CD4-positive, alpha-beta memory T cell (primary cell): ENCODE data around the gene POLR2C. TPM values are rescaled to one million over a fixed set of nuclear protein-coding genes. Genes with fewer than 3 reads are reported as not detected.
A peak's percentile ranks its signal among the peaks of the same experiment; 100 is the strongest.

ENCODE experiments used
- CTCF ChIA-PET: fragments of 350-600 bp; sonication (Branson Sonifier 250); formaldehyde crosslinking; loops from one replicate; lab custom pipeline; 2021; ENCODE audit warnings: inconsistent platforms; ENCODE audit not compliant: partially characterized antibody; lab: Charles Lee
- POLR2A ChIA-PET: fragments of 350-600 bp; sonication (Branson Sonifier 250); formaldehyde crosslinking; loops from one replicate; lab custom pipeline; 2021; ENCODE audit not compliant: partially characterized antibody; lab: Charles Lee
- DNase-seq, 5 donors: peaks; one replicate each; pipeline versions ENCODE4 v3.0.0 to v3.0.0-alpha.2; 2020 to 2022; ENCODE audit warnings: mixed read lengths in 1 of 5
- H3K27ac ChIP-seq: one replicate; pipeline ENCODE4 v1.7.0; 2013; ENCODE audit warnings: low read depth, low read length
- H3K27me3 ChIP-seq: 2 replicates; pipeline ENCODE4 v1.7.0; 2013; ENCODE audit warnings: mild to moderate bottlenecking, low read length, moderate library complexity; ENCODE audit not compliant: insufficient read depth
- H3K36me3 ChIP-seq: 2 replicates; pipeline ENCODE4 v1.7.0; 2013; ENCODE audit warnings: mild to moderate bottlenecking, low read length, moderate library complexity; ENCODE audit not compliant: insufficient read depth
- H3K4me1 ChIP-seq: 2 replicates; pipeline ENCODE4 v1.7.0; 2013; ENCODE audit warnings: mild to moderate bottlenecking, low read length, moderate library complexity; ENCODE audit not compliant: insufficient read depth
- H3K4me3 ChIP-seq, 2 donors: one replicate each; pipeline ENCODE4 v1.7.0; 2013; ENCODE audit warnings: low read length in 2 of 2, mild to moderate bottlenecking in 1 of 2
- H3K9me3 ChIP-seq, 2 donors: one replicate each; pipeline ENCODE4 v1.7.0; 2013; ENCODE audit warnings: low read length in 2 of 2, control low read depth in 1 of 2; ENCODE audit not compliant: control insufficient read depth in 1 of 2
- H3K27ac Mint-ChIP-seq, 7 donors: one replicate each; pipeline ENCODE4 v1.8.0; 2020 to 2021; ENCODE audit warnings: mixed read lengths in 7 of 7, mild to moderate bottlenecking in 6 of 7, inconsistent platforms in 3 of 7, moderate library complexity in 3 of 7
- H3K27me3 Mint-ChIP-seq, 2 donors: one replicate each; pipeline ENCODE4 v1.8.0; 2020 to 2021; ENCODE audit warnings: mixed read lengths in 2 of 2
- H3K36me3 Mint-ChIP-seq, 2 donors: one replicate each; pipeline ENCODE4 v1.8.0; 2020 to 2021; ENCODE audit warnings: mixed read lengths in 2 of 2, inconsistent platforms in 1 of 2, mild to moderate bottlenecking in 1 of 2
- H3K4me1 Mint-ChIP-seq, 4 donors: one replicate each; pipeline ENCODE4 v1.8.0; 2020 to 2021; ENCODE audit warnings: mixed read lengths in 4 of 4, mild to moderate bottlenecking in 1 of 4
- H3K4me3 Mint-ChIP-seq, 8 donors: one replicate each; pipeline ENCODE4 v1.8.0; 2020 to 2021; ENCODE audit warnings: mixed read lengths in 8 of 8, mild to moderate bottlenecking in 7 of 8, moderate library complexity in 6 of 8, inconsistent platforms in 3 of 8
- H3K9me3 Mint-ChIP-seq, 8 donors: one replicate each; pipeline ENCODE4 v1.8.0; 2020 to 2021; ENCODE audit warnings: mixed read lengths in 8 of 8, mild to moderate bottlenecking in 5 of 8, inconsistent platforms in 3 of 8, moderate library complexity in 1 of 8
- intact Hi-C: fragments of 100-400 bp; cut with micrococcal nuclease; formaldehyde crosslinking; loops from one replicate; pipeline ENCODE4 v1.15.1; 2023
- polyA plus RNA-seq, 2 donors: library from polyadenylated mRNA; unstranded; fragments of 300-500 nt; fragmentation: Illumina TruSeq; gene quantifications; one replicate each; pipeline ENCODE4 v1.2.3, GENCODE V29; 2021
- total RNA-seq, 2 experiments: library from RNA; stranded (reverse); gene quantifications; one replicate each; pipeline ENCODE4 v1.2.3, GENCODE V29; 2021

Gene POLR2C
- total and polyA plus RNA-seq, 4 experiments from 2014 or later: 35.7 to 78.1 (median 64.8) TPM

DNA sequence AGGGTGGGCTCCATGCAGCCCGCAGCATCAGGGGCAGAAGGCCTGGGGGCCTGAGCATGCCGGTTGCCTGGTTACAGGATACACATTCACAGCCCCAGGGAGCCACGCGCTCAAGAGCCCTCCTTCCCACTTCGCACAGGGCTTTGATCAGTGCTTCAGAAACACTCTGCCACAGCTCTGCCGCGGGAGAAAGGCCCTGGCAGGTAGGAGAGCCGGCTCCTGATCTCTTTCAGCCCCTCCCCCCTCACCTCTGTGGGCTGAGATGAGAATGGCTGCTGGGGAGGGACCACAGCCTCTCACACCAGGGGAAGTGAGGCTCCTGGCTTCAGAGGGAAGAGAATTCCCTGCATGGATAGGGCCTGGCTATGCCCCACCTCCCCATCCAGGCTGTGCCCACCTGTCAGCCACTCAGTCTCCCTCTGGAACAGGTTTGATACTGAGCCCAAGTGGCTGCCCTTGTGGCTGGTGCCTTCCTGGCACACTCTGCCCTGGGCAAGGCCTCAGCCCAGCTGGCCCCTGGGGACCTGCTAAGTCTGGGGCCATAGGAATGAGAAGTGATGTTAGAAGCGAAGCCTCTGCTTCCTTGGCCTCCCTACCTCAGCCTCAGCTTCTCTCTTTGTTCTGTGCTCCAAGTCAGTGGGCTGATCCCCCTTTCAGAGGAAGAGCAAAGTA, 15.2 kb downstream of the POLR2C start:
- H3K27me3 Mint-ChIP-seq: no peaks in the 10 kb centered on the region
- H3K4me3 Mint-ChIP-seq: no peak overlapping the region
- H3K27me3 ChIP-seq: no peaks in the 10 kb centered on the region
- peaks cover 5 to 12% (median 10%) of the 10 kb centered on the region in 4 donors for H3K4me1 Mint-ChIP-seq
- H3K27ac ChIP-seq: no peak overlapping the region
- no peaks in the 10 kb centered on the region for H3K36me3 ChIP-seq
- H3K9me3 ChIP-seq: no peaks in the 10 kb centered on the region
- ChIA-PET CTCF (no interaction called here), POLR2A (interaction anchor here (1.1 kb wide), 1 partner anchor 15 kb away, joined by 4 read pairs; the partner anchor contains the start of gene POLR2C)
- no peak overlapping the region for H3K4me3 ChIP-seq
- intact Hi-C loops: no loop called here
- DNase-seq: no peak
- peaks cover 17% of the 10 kb centered on the region for H3K4me1 ChIP-seq
- no peaks in the 10 kb centered on the region for H3K9me3 Mint-ChIP-seq
- no peak overlapping the region for H3K27ac Mint-ChIP-seq
- peaks cover 0 to 2% of the 10 kb centered on the region in 2 donors for H3K36me3 Mint-ChIP-seq

DNA sequence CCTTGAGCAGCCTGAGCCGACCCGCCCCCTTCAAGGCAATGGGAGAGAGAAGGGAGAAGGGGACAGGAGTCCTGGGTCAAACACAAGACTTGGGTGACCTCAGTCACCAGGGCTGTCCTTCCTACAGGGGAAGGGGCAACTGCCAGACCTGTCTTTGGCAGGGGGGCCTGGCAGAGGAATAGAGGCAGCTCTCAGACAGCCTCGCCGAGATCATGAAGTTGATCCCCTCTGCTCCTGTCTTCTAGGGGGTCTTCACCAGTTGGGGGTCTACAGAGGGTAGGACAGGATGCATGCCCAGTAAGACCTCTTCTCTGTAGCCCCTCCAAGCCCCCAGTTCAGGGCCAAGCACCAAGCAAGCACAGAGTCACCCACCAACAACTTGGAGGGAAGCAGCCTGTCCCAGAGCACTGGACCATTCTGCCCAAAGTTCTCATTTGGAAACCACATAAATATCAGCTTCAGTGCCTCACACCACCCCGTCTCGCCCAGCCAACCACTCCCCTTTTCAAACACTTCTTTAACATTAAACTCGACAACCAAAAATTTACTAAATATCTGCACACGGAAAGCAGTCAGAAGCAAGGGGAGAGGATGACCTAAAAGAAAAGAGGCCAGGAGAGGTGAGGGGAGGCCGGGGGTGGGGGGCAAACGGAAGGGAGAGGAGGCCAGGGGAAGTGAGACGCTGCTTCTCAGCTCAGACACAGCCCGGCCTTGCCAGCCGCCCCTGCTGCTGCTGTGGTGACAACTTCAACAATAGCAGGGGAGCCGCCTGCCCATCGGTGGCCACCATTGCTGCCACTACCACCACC, 16.1 kb downstream of the POLR2C start:
- Mint-ChIP-seq H3K27me3 (no peaks in the 10 kb centered on the region), H3K36me3 (peaks cover 0 to 2% of the 10 kb centered on the region in 2 donors), H3K4me1 (peaks cover 5 to 12% (median 10%) of the 10 kb centered on the region in 4 donors), H3K9me3 (no peaks in the 10 kb centered on the region), H3K4me3 (no peak overlapping the region), H3K27ac (peak overlapping the region in 2 of 7 donors; percentile 58 to 81)
- no peaks in the 10 kb centered on the region for H3K36me3 ChIP-seq
- no peak for DNase-seq
- peaks cover 17% of the 10 kb centered on the region for H3K4me1 ChIP-seq
- no peak overlapping the region for H3K27ac ChIP-seq
- ChIA-PET POLR2A (no interaction called here), CTCF (interaction anchor here (0.7 to 0.9 kb wide), 2 partner anchors 26 to 39 kb away, joined by 3 to 4 read pairs; no protein-coding TSS in a partner anchor)
- no peak overlapping the region for H3K4me3 ChIP-seq
- intact Hi-C loops: no loop called here
- H3K27me3 ChIP-seq: no peaks in the 10 kb centered on the region
- H3K9me3 ChIP-seq: no peaks in the 10 kb centered on the region

- no peaks in the 10 kb centered on the region for H3K36me3 ChIP-seq
- POLR2A ChIA-PET: interaction anchor here (2.5 kb wide), 1 partner anchor 17 kb away, joined by 11 read pairs; the partner anchor contains the start of gene POLR2C
- CTCF ChIA-PET: interaction anchor here (0.9 kb wide), 1 partner anchor 38 kb away, joined by 3 read pairs; no protein-coding TSS in a partner anchor
- no peak overlapping the region for H3K4me3 Mint-ChIP-seq
- peaks cover 5 to 12% (median 10%) of the 10 kb centered on the region in 4 donors for H3K4me1 Mint-ChIP-seq
- H3K27ac ChIP-seq: no peak overlapping the region
- H3K9me3 ChIP-seq: no peaks in the 10 kb centered on the region
- H3K36me3 Mint-ChIP-seq: no peaks in the 10 kb centered on the region
- DNase-seq: no peak
- peaks cover 17% of the 10 kb centered on the region for H3K4me1 ChIP-seq
- H3K27me3 Mint-ChIP-seq: no peaks in the 10 kb centered on the region
- H3K27me3 ChIP-seq: no peaks in the 10 kb centered on the region
- intact Hi-C loops: no loop called here
- no peak overlapping the region for H3K27ac Mint-ChIP-seq
- no peak overlapping the region for H3K4me3 ChIP-seq
- H3K9me3 Mint-ChIP-seq: no peaks in the 10 kb centered on the region
Measured at GRCh38 chr16:57479205-57479975, 16.9 kb downstream of the POLR2C start.

DNA sequence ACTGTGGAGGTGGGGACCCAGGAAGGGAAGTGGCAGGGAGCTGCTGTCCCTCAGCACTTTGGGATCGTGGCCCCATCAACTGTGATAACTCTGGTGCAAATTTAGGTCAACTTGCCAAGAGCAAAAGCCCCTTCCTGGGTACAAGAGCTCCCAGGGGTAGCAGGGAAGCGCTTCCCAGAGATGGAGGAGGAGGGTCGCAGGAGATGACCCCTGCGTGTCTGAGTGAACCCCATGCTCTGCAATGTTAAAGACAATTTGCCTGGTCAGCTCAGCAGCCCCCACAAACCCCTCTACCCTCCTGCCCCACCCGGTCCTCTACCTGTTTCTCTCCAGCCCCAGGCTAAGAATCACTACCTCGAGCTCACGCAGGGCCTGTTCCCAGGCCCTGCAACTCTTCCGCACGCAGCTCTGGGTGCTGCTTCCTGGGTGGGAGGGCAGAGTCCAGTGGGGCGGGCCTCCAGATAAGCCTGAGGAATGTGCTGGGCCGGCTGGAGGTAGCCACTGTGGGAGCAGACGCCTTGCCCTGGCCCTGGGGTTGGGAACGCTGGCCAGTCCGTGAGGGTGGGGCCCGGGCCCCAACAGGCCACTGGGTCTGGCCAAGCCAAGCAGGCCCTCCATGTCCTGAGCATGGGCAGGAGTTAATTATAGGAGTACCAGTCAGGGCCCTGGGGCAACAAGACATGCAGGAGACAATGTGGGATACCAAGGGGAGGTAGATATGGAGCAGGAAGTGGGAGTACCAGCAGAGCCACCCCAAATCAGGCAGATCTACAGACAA, 17.7 kb downstream of the POLR2C start:
- peak overlapping the region in 1 of 7 donors; percentile 21 for H3K27ac Mint-ChIP-seq
- H3K4me1 Mint-ChIP-seq: peaks cover 10 to 19% (median 15%) of the 10 kb centered on the region in 4 donors
- no peaks in the 10 kb centered on the region for H3K36me3 Mint-ChIP-seq
- no peaks in the 10 kb centered on the region for H3K27me3 Mint-ChIP-seq
- Histone ChIP-seq H3K4me3 (no peak overlapping the region), H3K9me3 (no peaks in the 10 kb centered on the region), H3K36me3 (no peaks in the 10 kb centered on the region), H3K27me3 (no peaks in the 10 kb centered on the region), H3K4me1 (peaks cover 20% of the 10 kb centered on the region), H3K27ac (no peak overlapping the region)
- ChIA-PET POLR2A (interaction anchor here (2.5 kb wide), 1 partner anchor 17 kb away, joined by 11 read pairs; the partner anchor contains the start of gene POLR2C), CTCF (interaction anchor here (2.0 kb wide), 1 partner anchor 39 kb away, joined by 10 read pairs; no protein-coding TSS in a partner anchor)
- DNase-seq: no peak
- no peak overlapping the region for H3K4me3 Mint-ChIP-seq
- no peaks in the 10 kb centered on the region for H3K9me3 Mint-ChIP-seq
- intact Hi-C loops: no loop called here

DNA sequence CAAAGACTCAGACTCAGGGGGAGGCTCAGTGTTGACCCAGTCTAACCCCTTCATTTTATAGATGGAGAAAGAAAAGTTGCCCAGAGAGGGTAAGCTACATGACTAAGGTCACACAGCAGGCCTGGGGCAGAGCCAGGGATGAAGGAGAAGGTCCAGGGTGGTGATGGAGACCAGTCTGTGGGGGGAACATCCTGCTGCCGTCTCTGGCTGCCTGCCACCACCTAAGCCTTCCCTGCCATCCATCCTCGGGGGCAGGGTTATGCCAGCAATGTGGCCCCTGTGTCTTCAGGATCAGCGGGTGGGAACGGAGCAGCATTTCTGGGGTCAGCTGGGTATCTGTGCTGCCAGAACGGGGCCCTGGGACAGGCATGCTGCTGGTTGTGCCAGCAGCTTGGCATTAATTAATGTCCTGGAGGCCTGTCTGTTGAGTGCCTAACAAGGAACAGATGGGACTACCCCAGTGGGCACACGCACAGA, 18.3 kb downstream of the POLR2C start:
- H3K4me3 Mint-ChIP-seq: no peak overlapping the region
- Histone ChIP-seq H3K27me3 (no peaks in the 10 kb centered on the region), H3K9me3 (no peaks in the 10 kb centered on the region), H3K4me1 (peaks cover 24% of the 10 kb centered on the region), H3K4me3 (no peak overlapping the region), H3K27ac (no peak overlapping the region), H3K36me3 (no peaks in the 10 kb centered on the region)
- intact Hi-C loops: no loop called here
- DNase-seq: no peak
- peaks cover 10 to 23% (median 20%) of the 10 kb centered on the region in 4 donors for H3K4me1 Mint-ChIP-seq
- no peaks in the 10 kb centered on the region for H3K36me3 Mint-ChIP-seq
- H3K9me3 Mint-ChIP-seq: no peaks in the 10 kb centered on the region
- no peaks in the 10 kb centered on the region for H3K27me3 Mint-ChIP-seq
- ChIA-PET POLR2A (interaction anchor here (2.5 kb wide), 1 partner anchor 18 kb away, joined by 11 read pairs; the partner anchor contains the start of gene POLR2C), CTCF (interaction anchor here (2.0 kb wide), 1 partner anchor 39 kb away, joined by 10 read pairs; no protein-coding TSS in a partner anchor)
- peak overlapping the region in 1 of 7 donors; percentile 21 for H3K27ac Mint-ChIP-seq

DNA sequence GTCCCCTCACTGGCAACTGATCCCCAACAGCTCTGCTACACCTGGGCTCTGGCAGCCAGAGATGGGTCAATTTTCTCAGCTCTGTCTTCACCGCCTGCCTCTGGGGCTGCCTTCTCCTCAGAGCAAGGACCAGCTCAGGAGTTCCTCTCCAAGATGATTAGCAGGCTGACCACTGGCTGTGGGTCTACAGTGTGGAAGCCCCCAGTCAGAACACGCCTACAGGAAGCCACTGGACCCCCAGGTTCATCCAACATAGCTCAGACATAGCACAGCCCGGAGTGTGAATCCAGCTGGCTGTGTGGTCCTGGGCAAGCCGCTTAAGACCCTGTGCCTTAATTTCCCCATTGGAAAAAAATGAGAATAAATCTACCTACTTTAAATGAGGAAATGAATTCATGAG, 18.9 kb downstream of the POLR2C start:
- Histone ChIP-seq H3K27ac (no peak overlapping the region), H3K4me3 (no peak overlapping the region), H3K36me3 (no peaks in the 10 kb centered on the region), H3K27me3 (no peaks in the 10 kb centered on the region), H3K4me1 (peaks cover 20% of the 10 kb centered on the region), H3K9me3 (no peaks in the 10 kb centered on the region)
- CTCF ChIA-PET: interaction anchor here (0.8 to 2.0 kb wide), 2 partner anchors 38 to 56 kb away, joined by 3 to 10 read pairs; no protein-coding TSS in a partner anchor
- no peak for DNase-seq
- Mint-ChIP-seq H3K27me3 (no peaks in the 10 kb centered on the region), H3K4me1 (peaks cover 7 to 20% (median 16%) of the 10 kb centered on the region in 4 donors), H3K4me3 (no peak overlapping the region), H3K27ac (peak overlapping the region in 1 of 7 donors; percentile 79), H3K9me3 (no peaks in the 10 kb centered on the region), H3K36me3 (no peaks in the 10 kb centered on the region)
- intact Hi-C loops: no loop called here
- POLR2A ChIA-PET: interaction anchor here (2.5 kb wide), 1 partner anchor 19 kb away, joined by 11 read pairs; the partner anchor contains the start of gene POLR2C
